ENCODE data around the gene ISCU.

ISCU gene

DNA sequence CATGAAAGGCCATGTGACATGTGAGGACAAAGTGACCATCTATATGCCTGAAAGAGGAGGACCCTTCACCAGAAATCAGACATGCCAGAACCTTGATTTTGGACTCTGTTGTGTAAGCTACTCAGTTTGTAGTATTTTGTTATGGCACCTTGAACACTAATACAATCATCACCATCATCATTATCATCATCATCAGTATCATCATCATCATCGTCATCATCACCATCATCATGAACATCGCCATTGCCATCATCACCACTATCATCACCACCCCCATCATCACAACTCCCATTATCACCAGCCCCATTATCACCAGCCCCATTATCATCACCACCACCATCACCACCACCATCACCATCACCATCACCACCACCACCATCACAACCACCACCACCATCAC is 15.9 kb downstream of the ISCU start:
- Histone ChIP-seq H3K4me1 (no peaks in the 10 kb centered on the region), H3K9me3 (no peaks in the 10 kb centered on the region), H3K36me3 (no peaks in the 10 kb centered on the region), H3K27me3 (no peaks in the 10 kb centered on the region), H3K4me3 (no peak overlapping the region), H3K27ac (no peak overlapping the region)
- no peak for DNase-seq
- intact Hi-C loops (cut with DNase I; ENCODE audit: low total_unique reads) = no loop called here
- TF ChIP-seq, protein P1, sequence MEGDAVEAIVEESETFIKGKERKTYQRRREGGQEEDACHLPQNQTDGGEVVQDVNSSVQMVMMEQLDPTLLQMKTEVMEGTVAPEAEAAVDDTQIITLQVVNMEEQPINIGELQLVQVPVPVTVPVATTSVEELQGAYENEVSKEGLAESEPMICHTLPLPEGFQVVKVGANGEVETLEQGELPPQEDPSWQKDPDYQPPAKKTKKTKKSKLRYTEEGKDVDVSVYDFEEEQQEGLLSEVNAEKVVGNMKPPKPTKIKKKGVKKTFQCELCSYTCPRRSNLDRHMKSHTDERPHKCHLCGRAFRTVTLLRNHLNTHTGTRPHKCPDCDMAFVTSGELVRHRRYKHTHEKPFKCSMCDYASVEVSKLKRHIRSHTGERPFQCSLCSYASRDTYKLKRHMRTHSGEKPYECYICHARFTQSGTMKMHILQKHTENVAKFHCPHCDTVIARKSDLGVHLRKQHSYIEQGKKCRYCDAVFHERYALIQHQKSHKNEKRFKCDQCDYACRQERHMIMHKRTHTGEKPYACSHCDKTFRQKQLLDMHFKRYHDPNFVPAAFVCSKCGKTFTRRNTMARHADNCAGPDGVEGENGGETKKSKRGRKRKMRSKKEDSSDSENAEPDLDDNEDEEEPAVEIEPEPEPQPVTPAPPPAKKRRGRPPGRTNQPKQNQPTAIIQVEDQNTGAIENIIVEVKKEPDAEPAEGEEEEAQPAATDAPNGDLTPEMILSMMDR (IDR thresholded peaks at IDR 0.05) = no peak

DNA sequence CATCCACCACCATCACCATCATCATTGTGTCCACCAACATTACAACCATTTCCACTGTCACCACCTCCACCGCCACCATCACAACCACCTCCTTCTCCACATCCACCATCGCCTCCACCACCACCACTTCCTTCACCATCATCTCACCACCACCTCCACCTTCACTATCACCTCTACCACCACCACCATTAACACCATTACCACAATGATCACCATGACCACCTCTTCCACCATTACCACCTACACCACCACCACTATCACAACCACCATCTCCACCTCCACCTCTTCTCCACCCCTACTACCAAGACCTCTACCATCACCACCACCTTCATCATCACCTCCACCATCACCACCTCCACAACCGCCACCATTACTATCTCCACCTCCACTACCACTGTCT is 16.4 kb downstream of the ISCU start:
- no peak overlapping the region for H3K27ac ChIP-seq
- intact Hi-C loops (cut with DNase I; ENCODE audit: low total_unique reads) = no loop called here
- H3K27me3 ChIP-seq = no peaks in the 10 kb centered on the region
- TF ChIP-seq, protein P1 (IDR thresholded peaks at IDR 0.05) = no peak
- H3K9me3 ChIP-seq = no peaks in the 10 kb centered on the region
- DNase-seq = no peak
- H3K4me1 ChIP-seq = no peaks in the 10 kb centered on the region
- H3K4me3 ChIP-seq = no peak overlapping the region
- no peaks in the 10 kb centered on the region for H3K36me3 ChIP-seq

DNA sequence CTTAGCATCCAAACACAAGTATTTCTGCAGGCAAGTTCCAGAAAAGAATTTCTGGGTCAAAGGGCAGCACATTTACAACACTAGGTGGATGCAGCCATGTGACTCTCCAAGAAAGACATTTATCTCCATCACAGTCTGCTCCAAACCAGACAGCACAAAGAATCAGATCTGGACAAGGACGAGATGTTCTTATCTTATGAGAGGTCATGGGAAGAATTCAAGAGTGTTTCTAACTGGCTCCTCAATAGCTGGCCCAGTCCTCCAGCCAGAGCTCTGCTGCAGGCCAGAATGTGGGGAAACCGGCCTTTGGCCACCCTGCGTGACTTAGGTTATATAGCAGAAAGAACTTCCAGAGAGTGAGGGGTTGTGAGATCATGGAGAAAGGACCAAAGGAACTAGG is 18.1 kb downstream of the ISCU start:
- intact Hi-C loops (cut with DNase I; ENCODE audit: low total_unique reads) = no loop called here
- no peaks in the 10 kb centered on the region for H3K27me3 ChIP-seq
- H3K4me1 ChIP-seq = no peaks in the 10 kb centered on the region
- H3K4me3 ChIP-seq = no peak overlapping the region
- DNase-seq = peak in 1 of 2 donors; percentile 48
- TF ChIP-seq, protein P1 (IDR thresholded peaks at IDR 0.05) = no peak
- no peak overlapping the region for H3K27ac ChIP-seq
- no peaks in the 10 kb centered on the region for H3K36me3 ChIP-seq
- H3K9me3 ChIP-seq = no peaks in the 10 kb centered on the region

DNA sequence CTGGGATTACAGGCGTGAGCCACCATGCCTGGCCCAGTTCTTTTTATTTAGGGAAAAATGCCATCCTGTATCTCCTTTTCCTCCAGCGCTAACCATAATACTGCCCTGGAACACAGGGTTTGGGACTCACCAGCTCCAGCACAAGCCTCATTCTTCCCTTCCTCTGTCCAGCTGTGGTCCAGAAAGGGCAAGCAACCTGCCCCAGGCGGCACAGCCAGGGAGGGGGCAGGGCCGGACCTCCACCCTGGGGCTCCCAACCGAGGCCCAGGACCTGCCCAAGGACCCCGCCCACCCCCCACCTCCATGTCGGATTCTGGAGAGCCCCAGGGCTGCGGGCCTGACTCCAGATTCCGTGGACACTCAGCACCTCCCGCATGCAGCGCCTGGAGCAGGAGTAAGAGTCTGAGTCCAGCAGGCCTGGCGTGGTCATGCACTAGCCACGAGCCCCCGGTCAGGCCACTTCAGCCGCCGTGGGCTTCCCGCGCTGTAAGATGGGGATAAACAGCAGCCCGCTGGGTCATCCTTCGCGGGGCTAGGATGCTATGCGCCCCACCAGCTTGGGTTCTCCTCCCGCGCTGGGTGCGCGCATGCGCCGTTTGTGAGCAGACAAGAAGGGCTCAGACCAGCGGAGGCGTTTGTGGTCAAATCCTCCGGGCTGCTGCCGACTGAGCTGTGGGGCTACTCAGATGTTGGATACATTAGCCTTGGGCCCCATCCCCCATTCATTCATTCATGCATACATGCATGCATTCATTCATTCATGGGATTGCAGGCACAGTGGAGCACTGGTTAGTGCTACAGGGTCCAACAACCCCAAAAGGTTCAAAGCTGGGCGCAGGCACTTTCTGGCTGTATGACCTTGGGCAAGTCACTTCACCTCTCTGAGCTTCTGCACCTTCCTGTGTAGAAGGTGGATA is 19.2 kb downstream of the ISCU start:
- TF ChIP-seq, protein P1 (IDR thresholded peaks at IDR 0.05) = no peak
- no peaks in the 10 kb centered on the region for H3K27me3 ChIP-seq
- no peak for DNase-seq
- H3K4me1 ChIP-seq = no peaks in the 10 kb centered on the region
- no peaks in the 10 kb centered on the region for H3K9me3 ChIP-seq
- intact Hi-C loops (cut with DNase I; ENCODE audit: low total_unique reads) = no loop called here
- H3K27ac ChIP-seq = no peak overlapping the region
- H3K36me3 ChIP-seq = no peaks in the 10 kb centered on the region
- H3K4me3 ChIP-seq = no peak overlapping the region

DNA sequence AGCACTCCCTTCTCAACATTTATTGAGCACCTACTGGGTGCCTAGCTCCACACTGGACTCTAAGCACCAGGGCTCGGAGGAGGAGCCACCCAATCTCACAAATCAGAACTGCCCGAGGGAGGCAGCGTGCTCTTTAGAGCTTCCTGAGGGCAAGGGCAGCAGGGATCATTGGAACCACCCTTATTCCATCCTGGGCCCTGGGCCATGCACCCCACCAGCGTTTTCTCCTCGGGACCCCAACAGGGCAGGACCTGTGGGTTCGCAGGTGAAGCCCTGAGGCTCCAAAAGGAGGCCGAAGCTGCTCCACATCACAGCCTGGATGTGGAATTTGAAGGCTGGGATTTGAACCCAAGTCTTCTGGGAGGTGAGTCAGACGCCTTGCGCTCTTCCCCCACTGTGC is 20.1 kb downstream of the ISCU start:
- no peaks in the 10 kb centered on the region for H3K4me1 ChIP-seq
- no peaks in the 10 kb centered on the region for H3K36me3 ChIP-seq
- H3K4me3 ChIP-seq = no peak overlapping the region
- DNase-seq = no peak
- H3K27ac ChIP-seq = no peak overlapping the region
- H3K9me3 ChIP-seq = no peaks in the 10 kb centered on the region
- TF ChIP-seq, protein P1 (IDR thresholded peaks at IDR 0.05) = no peak
- intact Hi-C loops (cut with DNase I; ENCODE audit: low total_unique reads) = no loop called here
- no peaks in the 10 kb centered on the region for H3K27me3 ChIP-seq
